HepG2 (cell line): ENCODE results near the gene NBPF1. TPM values are rescaled to one million over a fixed set of nuclear protein-coding genes. Genes with fewer than 3 reads are reported as not detected.

Experiments
- ATF4 ChIP-seq, 2 experiments: fragments of 450-650 bp in 1 of 2; sonication (generic) in 1 of 2; formaldehyde crosslinking; IDR thresholded peaks; 2 replicates each; pipeline versions ENCODE4 v1.5.0 to v1.8.0; 2020 to 2022; ENCODE audit warnings: mild to moderate bottlenecking in 1 of 2, missing genetic modification reagents in 1 of 2
- IRF2 ChIP-seq: IDR thresholded peaks from 2 replicates; pipeline ENCODE4 v1.6.1; 2018; ENCODE audit warnings: missing genetic modification reagents, missing compliant biosample characterization
- ZFP1 ChIP-seq: IDR thresholded peaks from 2 replicates; pipeline ENCODE4 v1.6.1; 2016
- ZFP37 ChIP-seq: sonication (generic); formaldehyde crosslinking; IDR thresholded peaks from 2 replicates; pipeline ENCODE4 v1.4.0; 2020; ENCODE audit warnings: missing genetic modification reagents, borderline replicate concordance
- ZNF264 ChIP-seq: sonication (generic); formaldehyde crosslinking; IDR thresholded peaks from 2 replicates; pipeline ENCODE4 v1.4.0; 2020; ENCODE audit warnings: missing genetic modification reagents
- ZNF543 ChIP-seq: sonication (generic); formaldehyde crosslinking; IDR thresholded peaks from 2 replicates; pipeline ENCODE4 v1.4.0; 2020; ENCODE audit warnings: mild to moderate bottlenecking, missing genetic modification reagents
- ZNF609 ChIP-seq: sonication (generic); formaldehyde crosslinking; IDR thresholded peaks from 2 replicates; pipeline ENCODE4 v1.4.0; 2020; ENCODE audit warnings: mild to moderate bottlenecking, missing genetic modification reagents, borderline replicate concordance
- ZNF687 ChIP-seq: sonication (generic); formaldehyde crosslinking; IDR thresholded peaks from 2 replicates; pipeline ENCODE4 v1.5.1; 2020; ENCODE audit warnings: mild to moderate bottlenecking, missing genetic modification reagents, moderate library complexity
- ZNF781 ChIP-seq: sonication (generic); formaldehyde crosslinking; IDR thresholded peaks from 2 replicates; pipeline ENCODE4 v1.5.1; 2020; ENCODE audit warnings: borderline replicate concordance, mild to moderate bottlenecking, missing genetic modification reagents; ENCODE audit errors: not compliant biosample characterization
- polyA plus RNA-seq, 8 experiments: library from polyadenylated mRNA; depleted of rRNA in 3 of 8; stranded (reverse) in 7 of 8; unstranded in 1 of 8; fragments of >200 nt; fragmentation: Illumina TruSeq in 4 of 8; extraction: Trizol in 4 of 8; gene quantifications; 2 replicates each; pipeline versions ENCODE4 v1.2.1 to v1.2.3, GENCODE V29; 2011 to 2016; ENCODE audit warnings: low read depth in 4 of 8, missing spikeins in 1 of 8, mixed read lengths in 1 of 8; ENCODE audit not compliant: insufficient read depth in 1 of 8
- total RNA-seq, 5 experiments: library from RNA; depleted of rRNA; stranded (reverse); fragments of >200 nt; fragmentation: Illumina TruSeq; extraction: Trizol; gene quantifications; 2 replicates each; pipeline ENCODE4 v1.2.3, GENCODE V29; 2016; ENCODE audit warnings: low read depth in 1 of 5
- TF ChIP-seq, protein P1 (sequence below): sonication (generic); formaldehyde crosslinking; IDR thresholded peaks from 2 replicates; pipeline ENCODE4 v1.4.0; 2020; ENCODE audit warnings: mild to moderate bottlenecking, low read depth, missing genetic modification reagents
- TF ChIP-seq, protein P2 (sequence below): sonication (generic); formaldehyde crosslinking; IDR thresholded peaks from 2 replicates; pipeline ENCODE4 v1.5.1; 2020; ENCODE audit warnings: mild to moderate bottlenecking, moderate library complexity, missing genetic modification reagents

NBPF1 gene
- total and polyA plus RNA-seq, 2 of the 13 experiments (the other 11 are each of a cell fraction or from before 2014, with no cell fraction given) = 30.3 to 35.6 TPM

GRCh38 chr1:16513412-16514106 is 99.8 kb downstream of the NBPF1 start (continued):
- TF ChIP-seq ZNF609 (CRISPR knock-in tag) (0 out of 2 replicates have a peak, but pooled peaks have one; percentile 51), ZFP1 (0 out of 2 replicates have a peak, but pooled peaks have one; percentile 33), IRF2 (peak; percentile 59; the same call in 1 of the 2 replicates), ZNF687 (CRISPR knock-in tag) (peak; percentile 46; the same call in 1 of the 2 replicates), ZFP37 (CRISPR knock-in tag) (0 out of 2 replicates have a peak, but pooled peaks have one; percentile 21), ZNF264 (CRISPR knock-in tag) (0 out of 2 replicates have a peak, but pooled peaks have one; percentile 34), ZNF781 (CRISPR knock-in tag) (peak; percentile 48), ZNF543 (CRISPR knock-in tag) (0 out of 2 replicates have a peak, but pooled peaks have one; percentile 42), ATF4 (CRISPR knock-in tag; IDR thresholded peaks at IDR 0.05) (peak; percentile 46 to 83; a peak in 3 of 4 replicates)
- TF ChIP-seq, protein P1, sequence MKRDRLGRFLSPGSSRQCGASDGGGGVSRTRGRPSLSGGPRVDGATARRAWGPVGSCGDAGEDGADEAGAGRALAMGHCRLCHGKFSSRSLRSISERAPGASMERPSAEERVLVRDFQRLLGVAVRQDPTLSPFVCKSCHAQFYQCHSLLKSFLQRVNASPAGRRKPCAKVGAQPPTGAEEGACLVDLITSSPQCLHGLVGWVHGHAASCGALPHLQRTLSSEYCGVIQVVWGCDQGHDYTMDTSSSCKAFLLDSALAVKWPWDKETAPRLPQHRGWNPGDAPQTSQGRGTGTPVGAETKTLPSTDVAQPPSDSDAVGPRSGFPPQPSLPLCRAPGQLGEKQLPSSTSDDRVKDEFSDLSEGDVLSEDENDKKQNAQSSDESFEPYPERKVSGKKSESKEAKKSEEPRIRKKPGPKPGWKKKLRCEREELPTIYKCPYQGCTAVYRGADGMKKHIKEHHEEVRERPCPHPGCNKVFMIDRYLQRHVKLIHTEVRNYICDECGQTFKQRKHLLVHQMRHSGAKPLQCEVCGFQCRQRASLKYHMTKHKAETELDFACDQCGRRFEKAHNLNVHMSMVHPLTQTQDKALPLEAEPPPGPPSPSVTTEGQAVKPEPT (CRISPR knock-in tag) = 0 out of 2 replicates have a peak, but pooled peaks have one; percentile 43
- TF ChIP-seq, protein P2, sequence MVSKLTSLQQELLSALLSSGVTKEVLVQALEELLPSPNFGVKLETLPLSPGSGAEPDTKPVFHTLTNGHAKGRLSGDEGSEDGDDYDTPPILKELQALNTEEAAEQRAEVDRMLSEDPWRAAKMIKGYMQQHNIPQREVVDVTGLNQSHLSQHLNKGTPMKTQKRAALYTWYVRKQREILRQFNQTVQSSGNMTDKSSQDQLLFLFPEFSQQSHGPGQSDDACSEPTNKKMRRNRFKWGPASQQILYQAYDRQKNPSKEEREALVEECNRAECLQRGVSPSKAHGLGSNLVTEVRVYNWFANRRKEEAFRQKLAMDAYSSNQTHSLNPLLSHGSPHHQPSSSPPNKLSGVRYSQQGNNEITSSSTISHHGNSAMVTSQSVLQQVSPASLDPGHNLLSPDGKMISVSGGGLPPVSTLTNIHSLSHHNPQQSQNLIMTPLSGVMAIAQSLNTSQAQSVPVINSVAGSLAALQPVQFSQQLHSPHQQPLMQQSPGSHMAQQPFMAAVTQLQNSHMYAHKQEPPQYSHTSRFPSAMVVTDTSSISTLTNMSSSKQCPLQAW = peak; percentile 19; the same call in 1 of the 2 replicates
